ENCODE measurements around the gene ARMC9.

ARMC9 gene

DNA sequence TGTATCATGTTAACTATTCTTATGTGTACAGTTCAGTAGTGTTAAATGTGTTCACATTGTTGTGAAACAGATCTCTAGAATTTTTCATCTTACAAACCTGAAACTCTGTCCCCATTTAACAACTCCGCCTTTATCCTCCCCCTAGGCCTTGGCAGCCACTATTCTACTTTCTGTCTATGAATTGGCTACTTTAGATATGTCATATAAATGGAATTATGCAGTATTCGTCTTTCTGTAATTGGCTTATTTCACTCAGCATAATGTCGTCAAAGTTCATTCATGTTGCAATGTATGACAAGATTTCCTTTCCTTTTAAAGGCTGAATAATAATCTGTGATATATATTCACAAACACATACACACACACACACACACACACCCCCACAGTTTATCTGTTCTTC lies 12.4 kb downstream of the ARMC9 start:
- no peaks in the 10 kb centered on the region for H3K9me3 Mint-ChIP-seq (ENCODE audit: low read depth)
- H3K4me1 Mint-ChIP-seq (ENCODE audit: low read depth), result peaks cover 2% of the 10 kb centered on the region
- H3K27me3 Mint-ChIP-seq, result no peaks in the 10 kb centered on the region
- no peak overlapping the region for H3K4me3 Mint-ChIP-seq
- H3K27ac Mint-ChIP-seq, result no peak overlapping the region
- peaks cover 3% of the 10 kb centered on the region for H3K36me3 Mint-ChIP-seq

GRCh38 chr2:231211486-231211885 lies 13.1 kb downstream of the ARMC9 start:
- H3K36me3 Mint-ChIP-seq, result peaks cover 3% of the 10 kb centered on the region
- H3K4me1 Mint-ChIP-seq (ENCODE audit: low read depth), result peaks cover 2% of the 10 kb centered on the region
- H3K9me3 Mint-ChIP-seq (ENCODE audit: low read depth), result no peaks in the 10 kb centered on the region
- H3K27me3 Mint-ChIP-seq, result no peaks in the 10 kb centered on the region
- no peak overlapping the region for H3K27ac Mint-ChIP-seq
- H3K4me3 Mint-ChIP-seq, result no peak overlapping the region

GRCh38 chr2:231212329-231212845 lies 14.0 kb downstream of the ARMC9 start:
- no peak overlapping the region for H3K4me3 Mint-ChIP-seq
- peaks cover 2% of the 10 kb centered on the region for H3K4me1 Mint-ChIP-seq (ENCODE audit: low read depth)
- H3K27ac Mint-ChIP-seq, result no peak overlapping the region
- peaks cover 3% of the 10 kb centered on the region for H3K36me3 Mint-ChIP-seq
- no peaks in the 10 kb centered on the region for H3K9me3 Mint-ChIP-seq (ENCODE audit: low read depth)
- H3K27me3 Mint-ChIP-seq, result no peaks in the 10 kb centered on the region

DNA sequence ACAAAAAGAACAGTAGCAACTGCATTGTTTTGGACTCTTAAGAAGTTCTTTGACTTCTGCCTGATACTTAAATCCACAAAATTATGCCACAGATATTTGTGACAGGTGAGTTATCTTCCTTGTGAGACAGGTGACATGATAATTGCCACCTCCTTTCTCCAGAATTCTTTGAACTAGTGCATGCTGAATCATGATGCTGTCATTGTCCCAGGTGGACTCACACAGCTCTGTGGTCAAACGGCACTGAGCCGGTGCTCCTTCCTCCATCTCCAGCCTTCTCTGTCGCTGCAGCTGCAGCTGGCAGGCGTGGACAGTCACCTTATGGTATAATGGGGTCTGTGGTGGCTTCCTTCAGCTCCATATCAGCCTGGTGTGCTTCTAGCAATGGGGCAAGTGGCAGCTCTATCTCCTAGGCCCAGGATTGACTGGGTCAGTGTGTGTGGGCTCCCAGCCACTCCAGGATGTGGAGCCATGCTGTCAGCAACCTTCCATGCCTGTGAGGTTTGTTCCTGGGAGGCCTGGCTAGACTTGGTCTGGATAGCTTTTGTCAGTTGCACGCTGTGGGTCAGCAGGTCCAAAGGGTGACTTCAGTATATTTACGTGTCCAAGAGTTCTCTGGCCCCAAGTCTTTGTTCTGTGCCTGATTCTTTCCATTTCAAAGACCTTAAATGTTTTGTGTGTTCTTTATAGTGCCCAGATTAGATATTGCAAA lies 15.7 kb downstream of the ARMC9 start:
- Mint-ChIP-seq H3K27ac (no peak overlapping the region), H3K27me3 (no peaks in the 10 kb centered on the region), H3K36me3 (peaks cover 3% of the 10 kb centered on the region), H3K4me3 (no peak overlapping the region), H3K9me3 (ENCODE audit: low read depth) (no peaks in the 10 kb centered on the region), H3K4me1 (ENCODE audit: low read depth) (no peaks in the 10 kb centered on the region)

GRCh38 chr2:231218366-231218765 lies 19.9 kb downstream of the ARMC9 start:
- no peaks in the 10 kb centered on the region for H3K27me3 Mint-ChIP-seq
- no peak overlapping the region for H3K4me3 Mint-ChIP-seq
- H3K36me3 Mint-ChIP-seq, result peaks cover 8% of the 10 kb centered on the region

GRCh38 chr2:231219289-231219688 lies 20.9 kb downstream of the ARMC9 start:
- no peak overlapping the region for H3K27ac Mint-ChIP-seq
- H3K27me3 Mint-ChIP-seq, result no peaks in the 10 kb centered on the region
- H3K36me3 Mint-ChIP-seq, result peaks cover 5% of the 10 kb centered on the region
- H3K4me3 Mint-ChIP-seq, result no peak overlapping the region
- H3K9me3 Mint-ChIP-seq (ENCODE audit: low read depth), result no peaks in the 10 kb centered on the region
- no peaks in the 10 kb centered on the region for H3K4me1 Mint-ChIP-seq (ENCODE audit: low read depth)

More at GRCh38 chr2:231218366-231218765, 19.9 kb downstream of the ARMC9 start:
- Mint-ChIP-seq H3K4me1 (ENCODE audit: low read depth) (no peaks in the 10 kb centered on the region), H3K27ac (no peak overlapping the region), H3K9me3 (ENCODE audit: low read depth) (no peaks in the 10 kb centered on the region)

DNA sequence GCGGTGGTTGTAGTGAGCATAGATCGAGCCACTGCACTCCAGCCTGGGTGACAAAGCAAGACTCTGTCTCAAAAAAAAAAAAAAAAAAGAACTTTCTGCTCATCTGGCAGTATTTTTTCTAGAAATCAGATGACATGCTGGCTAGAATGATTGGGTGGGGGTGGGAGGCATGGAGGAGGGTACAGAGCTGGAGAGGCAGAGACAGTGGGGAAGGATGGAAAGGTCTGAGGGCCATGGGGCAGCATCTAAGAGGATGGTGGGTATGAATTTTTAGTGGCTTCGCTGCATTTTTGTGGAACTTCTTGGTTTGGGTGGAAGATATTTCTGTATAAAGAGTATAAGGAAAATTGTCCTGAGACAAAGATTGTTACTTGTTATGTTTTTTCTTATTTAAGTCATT lies 23.3 kb downstream of the ARMC9 start:
- Mint-ChIP-seq H3K36me3 (peaks cover 5% of the 10 kb centered on the region), H3K4me3 (no peak overlapping the region), H3K9me3 (ENCODE audit: low read depth) (no peaks in the 10 kb centered on the region), H3K27me3 (no peaks in the 10 kb centered on the region), H3K4me1 (ENCODE audit: low read depth) (no peaks in the 10 kb centered on the region), H3K27ac (no peak overlapping the region)

- H3K4me3 Mint-ChIP-seq, result no peak overlapping the region
- H3K36me3 Mint-ChIP-seq, result peaks cover 5% of the 10 kb centered on the region
- no peaks in the 10 kb centered on the region for H3K9me3 Mint-ChIP-seq (ENCODE audit: low read depth)
- no peak overlapping the region for H3K27ac Mint-ChIP-seq
- H3K27me3 Mint-ChIP-seq, result no peaks in the 10 kb centered on the region
- no peaks in the 10 kb centered on the region for H3K4me1 Mint-ChIP-seq (ENCODE audit: low read depth)
These were observed 24.0 kb downstream of the ARMC9 start for GRCh38 chr2:231222318-231223000.

GRCh38 chr2:231223001-231223375 lies 24.6 kb downstream of the ARMC9 start:
- no peaks in the 10 kb centered on the region for H3K27me3 Mint-ChIP-seq
- H3K27ac Mint-ChIP-seq, result no peak overlapping the region
- H3K4me3 Mint-ChIP-seq, result no peak overlapping the region
- peaks cover 5% of the 10 kb centered on the region for H3K36me3 Mint-ChIP-seq
- no peaks in the 10 kb centered on the region for H3K4me1 Mint-ChIP-seq (ENCODE audit: low read depth)
- no peaks in the 10 kb centered on the region for H3K9me3 Mint-ChIP-seq (ENCODE audit: low read depth)

DNA sequence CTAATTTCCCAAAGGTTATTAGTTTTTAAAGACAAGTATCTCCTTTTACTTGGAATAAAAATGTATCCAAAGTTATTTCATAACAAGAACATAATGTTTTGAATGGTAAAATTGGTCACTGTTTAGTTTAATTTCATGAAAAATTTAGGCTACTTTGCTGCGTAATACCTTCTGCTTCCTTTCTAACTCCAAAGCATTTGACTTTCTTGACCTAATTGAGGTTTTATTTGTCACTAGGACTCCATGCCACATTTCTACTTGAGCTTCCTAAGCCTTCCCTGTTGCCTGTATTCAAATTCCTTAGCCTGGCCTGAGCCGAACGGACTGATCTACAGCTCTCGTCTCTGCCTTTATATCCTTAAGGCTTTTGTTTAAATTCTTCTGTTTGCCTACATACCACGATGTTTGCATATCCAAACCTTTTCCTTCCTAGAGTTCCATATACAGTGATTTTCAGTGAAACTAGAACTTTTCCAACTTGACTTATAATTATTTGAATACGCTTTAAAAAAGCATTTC lies 25.1 kb downstream of the ARMC9 start:
- Mint-ChIP-seq H3K27ac (no peak overlapping the region), H3K4me3 (no peak overlapping the region), H3K36me3 (peaks cover 5% of the 10 kb centered on the region), H3K27me3 (no peaks in the 10 kb centered on the region), H3K9me3 (ENCODE audit: low read depth) (no peaks in the 10 kb centered on the region), H3K4me1 (ENCODE audit: low read depth) (no peaks in the 10 kb centered on the region)

DNA sequence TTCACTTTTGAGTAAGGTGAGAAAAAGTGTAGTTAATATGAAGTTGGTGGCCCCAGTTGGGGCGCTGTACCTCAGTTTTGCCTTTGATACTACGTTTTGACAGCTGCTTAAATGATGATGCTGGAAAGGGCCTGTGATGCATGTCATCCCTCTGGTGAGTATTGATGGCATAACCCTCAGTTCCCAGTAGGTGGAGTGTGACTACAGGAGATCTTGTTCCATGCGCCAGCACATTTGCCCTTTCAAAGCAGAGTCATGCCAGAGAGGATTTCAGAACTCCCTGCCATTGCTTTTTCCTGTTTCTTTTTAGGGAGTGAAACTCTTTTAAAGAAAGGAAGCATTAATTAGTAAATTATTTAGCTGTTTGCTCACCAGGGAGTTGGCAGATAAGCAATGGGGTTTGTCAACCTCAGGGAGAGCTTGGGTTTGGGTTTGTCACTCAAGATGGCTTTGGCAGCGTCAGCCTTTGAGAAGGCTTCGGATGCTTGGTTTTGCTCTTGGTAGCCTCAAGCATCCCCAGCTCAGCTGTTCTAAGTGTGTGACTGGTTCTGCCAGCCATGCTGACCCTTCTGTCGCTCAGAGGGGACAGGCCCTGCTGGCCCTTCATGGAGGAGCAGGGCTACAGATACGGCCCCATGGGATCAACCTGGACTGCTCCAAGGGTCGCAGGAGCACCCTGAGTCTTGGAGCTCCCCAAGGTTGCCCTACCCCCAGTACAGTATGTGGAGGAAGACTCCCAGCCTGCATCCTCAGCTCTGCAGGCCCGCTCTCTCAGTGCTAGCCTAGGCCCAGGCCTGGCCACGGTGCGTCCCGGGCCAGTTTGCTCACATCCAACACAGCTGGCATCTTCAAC lies 29.1 kb downstream of the ARMC9 start:
- Mint-ChIP-seq H3K27ac (no peak overlapping the region), H3K9me3 (ENCODE audit: low read depth) (no peaks in the 10 kb centered on the region), H3K27me3 (no peaks in the 10 kb centered on the region), H3K4me1 (ENCODE audit: low read depth) (no peaks in the 10 kb centered on the region), H3K4me3 (no peak overlapping the region), H3K36me3 (no peaks in the 10 kb centered on the region)

DNA sequence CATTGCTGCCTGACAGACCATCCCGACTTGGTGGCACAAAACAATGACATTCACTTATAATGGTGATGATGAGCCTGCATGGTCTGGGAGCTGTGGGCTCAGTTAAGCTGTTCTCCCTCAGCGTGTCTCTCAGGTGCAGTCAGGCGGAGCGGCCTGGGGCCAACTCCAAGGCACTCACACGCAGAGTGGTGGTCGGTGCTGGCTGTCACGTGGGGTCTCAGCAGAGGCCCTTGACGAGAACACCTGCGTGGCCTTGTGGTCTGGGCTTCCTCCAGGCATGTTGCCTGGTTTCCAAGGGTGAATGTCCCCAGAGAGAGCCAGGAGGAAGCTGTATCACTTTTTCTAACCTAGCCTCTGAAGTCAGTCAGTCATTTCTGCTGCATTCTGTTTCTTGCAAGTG lies 29.8 kb downstream of the ARMC9 start:
- no peak overlapping the region for H3K27ac Mint-ChIP-seq
- no peaks in the 10 kb centered on the region for H3K27me3 Mint-ChIP-seq
- H3K9me3 Mint-ChIP-seq (ENCODE audit: low read depth), result no peaks in the 10 kb centered on the region
- H3K4me3 Mint-ChIP-seq, result no peak overlapping the region
- H3K4me1 Mint-ChIP-seq (ENCODE audit: low read depth), result no peaks in the 10 kb centered on the region
- H3K36me3 Mint-ChIP-seq, result no peaks in the 10 kb centered on the region

GRCh38 chr2:231228974-231229529 lies 30.6 kb downstream of the ARMC9 start:
- H3K4me1 Mint-ChIP-seq (ENCODE audit: low read depth), result no peaks in the 10 kb centered on the region
- H3K36me3 Mint-ChIP-seq, result no peaks in the 10 kb centered on the region

DNA sequence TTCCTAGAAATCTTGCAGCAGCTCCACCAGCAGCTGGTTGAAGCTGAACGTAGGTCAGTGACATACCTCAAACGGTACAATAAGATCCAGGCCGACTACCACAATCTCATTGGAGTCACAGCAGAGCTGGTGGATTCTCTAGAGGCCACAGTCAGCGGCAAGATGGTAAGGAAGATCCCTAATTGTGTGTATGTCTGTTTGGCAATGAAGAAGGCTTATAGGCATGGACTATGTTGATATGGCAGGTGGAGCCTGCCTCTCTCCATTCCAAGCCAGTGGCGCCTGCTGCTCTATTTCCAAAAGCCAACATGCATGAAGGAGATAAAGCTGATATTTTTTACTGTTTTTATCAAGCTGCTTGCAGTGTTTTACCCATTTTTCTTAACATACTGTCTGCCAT lies 36.8 kb downstream of the ARMC9 start:
- Mint-ChIP-seq H3K9me3 (ENCODE audit: low read depth) (no peaks in the 10 kb centered on the region), H3K27me3 (no peaks in the 10 kb centered on the region), H3K36me3 (no peaks in the 10 kb centered on the region), H3K4me1 (ENCODE audit: low read depth) (no peaks in the 10 kb centered on the region), H3K4me3 (no peak overlapping the region), H3K27ac (no peak overlapping the region)

More at GRCh38 chr2:231228974-231229529, 30.6 kb downstream of the ARMC9 start:
- Mint-ChIP-seq H3K27me3 (no peaks in the 10 kb centered on the region), H3K4me3 (no peak overlapping the region), H3K9me3 (ENCODE audit: low read depth) (no peaks in the 10 kb centered on the region), H3K27ac (no peak overlapping the region)

Measured in activated naive CD8-positive, alpha-beta T cell (primary cell).